ENCODE results near the gene DPPA4. TPM values are rescaled to one million over a fixed set of nuclear protein-coding genes. Genes with fewer than 3 reads are reported as not detected.
A peak's percentile ranks its signal among the peaks of the same experiment; 100 is the strongest.

DPPA4 gene
- total RNA-seq (not detected), polyA plus RNA-seq (not detected)
- long read RNA-seq, donor 1: 0 reads
- long read RNA-seq, donor 2: 0 reads

- Histone ChIP-seq H3K27ac (no peak within 1 kb of the TSS), H3K27me3 (ENCODE audit: insufficient read depth in 3 of 3, low read length in 2 of 3) (peaks cover 0 to 1% (median 0%) of the 10 kb centered on the region in 3 donors), H3K4me3 (peak within 1 kb of the TSS; percentile 28), H3K9me3 (no peaks in the 10 kb centered on the region), H3K4me1 (no peaks in the 10 kb centered on the region), H3K36me3 (ENCODE audit: insufficient read depth in 1 of 2, low read depth in 1 of 2) (no peaks in the 10 kb centered on the region)
- ATAC-seq (no peak), DNase-seq (no peak)
- TF ChIP-seq, protein P1, sequence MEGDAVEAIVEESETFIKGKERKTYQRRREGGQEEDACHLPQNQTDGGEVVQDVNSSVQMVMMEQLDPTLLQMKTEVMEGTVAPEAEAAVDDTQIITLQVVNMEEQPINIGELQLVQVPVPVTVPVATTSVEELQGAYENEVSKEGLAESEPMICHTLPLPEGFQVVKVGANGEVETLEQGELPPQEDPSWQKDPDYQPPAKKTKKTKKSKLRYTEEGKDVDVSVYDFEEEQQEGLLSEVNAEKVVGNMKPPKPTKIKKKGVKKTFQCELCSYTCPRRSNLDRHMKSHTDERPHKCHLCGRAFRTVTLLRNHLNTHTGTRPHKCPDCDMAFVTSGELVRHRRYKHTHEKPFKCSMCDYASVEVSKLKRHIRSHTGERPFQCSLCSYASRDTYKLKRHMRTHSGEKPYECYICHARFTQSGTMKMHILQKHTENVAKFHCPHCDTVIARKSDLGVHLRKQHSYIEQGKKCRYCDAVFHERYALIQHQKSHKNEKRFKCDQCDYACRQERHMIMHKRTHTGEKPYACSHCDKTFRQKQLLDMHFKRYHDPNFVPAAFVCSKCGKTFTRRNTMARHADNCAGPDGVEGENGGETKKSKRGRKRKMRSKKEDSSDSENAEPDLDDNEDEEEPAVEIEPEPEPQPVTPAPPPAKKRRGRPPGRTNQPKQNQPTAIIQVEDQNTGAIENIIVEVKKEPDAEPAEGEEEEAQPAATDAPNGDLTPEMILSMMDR (IDR thresholded peaks at IDR 0.05): no peak
- 58 to 63% (median 63%) methylated on average over 5 of the region's 5 CpGs for WGBS, 3 donors
- intact Hi-C loops (cut with DNase I): no loop called here
These were observed at the start of gene DPPA4 for GRCh38 chr3:109337393-109337792. Gene DPPA4 (minus strand): TSS chr3:109337546. CDS start chr3:109337517, 29 bp downstream.

DNA sequence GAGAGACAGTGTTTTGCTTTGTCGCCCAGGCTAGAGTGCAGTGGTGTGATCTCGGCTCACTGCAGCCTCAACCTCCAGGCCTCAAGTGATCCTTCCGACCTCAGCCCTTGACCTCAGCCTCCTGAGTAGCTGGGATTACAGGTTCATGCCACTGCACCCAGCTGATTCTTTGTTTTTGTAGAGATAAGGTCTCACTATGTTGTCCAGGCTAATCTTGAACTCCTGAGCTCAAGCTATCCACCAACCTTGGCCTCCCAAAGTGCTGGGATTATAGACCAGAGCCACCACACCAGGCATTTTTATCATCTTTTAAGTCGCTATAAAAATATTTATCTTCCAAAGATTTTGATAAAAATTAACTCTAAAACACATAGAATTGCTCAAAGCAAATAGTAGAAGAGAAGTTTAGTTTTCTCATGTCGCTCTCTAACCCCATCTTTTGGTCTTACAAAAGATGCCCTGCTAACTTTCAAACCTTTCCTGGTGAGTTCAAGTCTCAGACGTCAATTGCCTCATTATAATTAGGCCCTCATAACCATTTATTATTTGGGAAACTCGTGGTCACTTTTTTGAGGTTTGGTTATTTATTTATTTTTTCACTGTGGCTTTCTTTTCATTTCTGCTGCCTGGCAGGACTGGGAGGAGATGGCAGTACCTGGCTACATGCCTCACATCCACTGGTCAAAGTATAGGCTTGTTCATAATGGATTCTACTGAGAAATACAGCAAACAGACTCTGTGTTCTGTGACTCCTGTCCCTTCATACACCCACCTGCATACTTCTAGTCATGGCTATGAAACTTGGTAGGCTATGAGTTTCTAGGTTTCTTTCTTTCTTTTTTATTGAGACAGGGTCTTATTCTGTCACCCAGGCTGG is 48.3 kb upstream of the DPPA4 start:
- H3K4me3 ChIP-seq: no peak overlapping the region
- no peak for DNase-seq
- no peaks in the 10 kb centered on the region for H3K9me3 ChIP-seq
- 68 to 76% (median 71%) methylated on average over 7 of the region's 7 CpGs for WGBS, 3 donors
- no peaks in the 10 kb centered on the region for H3K36me3 ChIP-seq (ENCODE audit: insufficient read depth in 1 of 2, low read depth in 1 of 2)
- H3K27me3 ChIP-seq (ENCODE audit: insufficient read depth in 3 of 3, low read length in 2 of 3): no peaks in the 10 kb centered on the region
- H3K27ac ChIP-seq: no peak overlapping the region
- TF ChIP-seq, protein P1 (IDR thresholded peaks at IDR 0.05): no peak
- no peaks in the 10 kb centered on the region for H3K4me1 ChIP-seq
- intact Hi-C loops (cut with DNase I): no loop called here
- no peak for ATAC-seq

GRCh38 chr3:109384164-109384563 is 46.8 kb upstream of the DPPA4 start:
- TF ChIP-seq, protein P1 (IDR thresholded peaks at IDR 0.05): no peak
- intact Hi-C loops (cut with DNase I): no loop called here
- Histone ChIP-seq H3K4me1 (no peaks in the 10 kb centered on the region), H3K27me3 (ENCODE audit: insufficient read depth in 3 of 3, low read length in 2 of 3) (no peaks in the 10 kb centered on the region), H3K27ac (no peak overlapping the region), H3K4me3 (no peak overlapping the region), H3K36me3 (ENCODE audit: insufficient read depth in 1 of 2, low read depth in 1 of 2) (no peaks in the 10 kb centered on the region), H3K9me3 (no peaks in the 10 kb centered on the region)
- 51 to 71% (median 60%) methylated on average over 1 of the region's 1 CpG for WGBS, 3 donors
- no peak for DNase-seq
- ATAC-seq: no peak

DNA sequence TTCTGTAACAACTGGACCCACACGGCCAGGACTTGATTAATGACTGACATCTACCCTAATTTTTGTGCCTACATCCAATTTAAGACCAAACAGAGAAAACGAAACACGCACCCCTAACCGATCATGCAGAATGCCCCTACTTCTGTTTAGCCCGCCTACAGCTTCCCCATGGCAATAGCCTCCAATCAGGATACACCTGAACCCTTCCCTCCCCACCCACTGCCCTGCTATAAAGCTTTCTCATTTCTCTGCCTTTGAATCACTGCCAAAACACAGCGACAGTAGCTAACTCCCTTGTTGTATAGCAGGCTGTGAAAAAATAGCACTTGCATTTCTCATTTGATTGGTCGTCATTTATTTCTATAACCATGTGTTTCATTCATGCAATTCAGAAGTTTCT is 45.2 kb upstream of the DPPA4 start:
- Histone ChIP-seq H3K4me3 (no peak overlapping the region), H3K4me1 (no peaks in the 10 kb centered on the region), H3K9me3 (no peaks in the 10 kb centered on the region), H3K36me3 (ENCODE audit: insufficient read depth in 1 of 2, low read depth in 1 of 2) (no peaks in the 10 kb centered on the region), H3K27ac (no peak overlapping the region), H3K27me3 (ENCODE audit: insufficient read depth in 3 of 3, low read length in 2 of 3) (no peaks in the 10 kb centered on the region)
- intact Hi-C loops (cut with DNase I): no loop called here
- TF ChIP-seq, protein P1 (IDR thresholded peaks at IDR 0.05): no peak
- DNase-seq (no peak), ATAC-seq (no peak)
- WGBS, 3 donors: 25 to 53% (median 49%) methylated on average over 7 of the region's 7 CpGs

All from psoas muscle (tissue), 8 donors.